NCI-H2171 treated with DMSO at 0.1 percent for 48 hours (cell line): ENCODE measurements around the gene AGRN.
"Not testable (repeated sequence)": the region's sequence is repeated elsewhere in the genome, so short reads cannot be mapped to it uniquely, and the experiment has no call there.

Source experiments
- DNase-seq: peaks from one replicate; lab custom pipeline; 2025; lab: John Stamatoyannopoulos, UW

Gene AGRN

GRCh38 chr1:1021010-1021919 lies 1.3 kb downstream of the AGRN start:
- DNase-seq: no peak

- DNase-seq: no peak
Observed at GRCh38 chr1:1021920-1022259, 2.0 kb downstream of the AGRN start.

GRCh38 chr1:1022302-1023009 lies 2.5 kb downstream of the AGRN start:
- no peak for DNase-seq

GRCh38 chr1:1023700-1024099 lies 3.8 kb downstream of the AGRN start:
- no peak for DNase-seq

GRCh38 chr1:1024149-1024770 lies 4.3 kb downstream of the AGRN start:
- no peak for DNase-seq

- no peak for DNase-seq
Observed at GRCh38 chr1:1024771-1025699, 5.1 kb downstream of the AGRN start.

GRCh38 chr1:1025730-1026129 lies 5.8 kb downstream of the AGRN start:
- no peak for DNase-seq

GRCh38 chr1:1026599-1027413 lies 6.9 kb downstream of the AGRN start:
- DNase-seq: no peak

GRCh38 chr1:1027791-1028190 lies 7.9 kb downstream of the AGRN start:
- DNase-seq: no peak

- DNase-seq: not testable (repeated sequence)
Observed at GRCh38 chr1:1030867-1031658, 11.1 kb downstream of the AGRN start.

GRCh38 chr1:1031659-1032235 lies 11.8 kb downstream of the AGRN start:
- no peak for DNase-seq

GRCh38 chr1:1032424-1032823 lies 12.5 kb downstream of the AGRN start:
- peak; percentile 66 for DNase-seq

GRCh38 chr1:1033009-1033587 lies 13.2 kb downstream of the AGRN start:
- DNase-seq: peak; percentile 95

- no peak for DNase-seq
Observed at GRCh38 chr1:1033731-1034438, 14.0 kb downstream of the AGRN start.

GRCh38 chr1:1034439-1034781 lies 14.5 kb downstream of the AGRN start:
- no peak for DNase-seq

GRCh38 chr1:1035291-1035943 lies 15.5 kb downstream of the AGRN start:
- no peak for DNase-seq

- DNase-seq: no peak
Observed at GRCh38 chr1:1037366-1038327, 17.7 kb downstream of the AGRN start.
